Left forelimb (tissue), 1 donor: ENCODE results near the gene EIF4ENIF1.
"Not testable (repeated sequence)": the region's sequence is repeated elsewhere in the genome, so short reads cannot be mapped to it uniquely, and the experiment has no call there.

Experiments
- DNase-seq: peaks from one replicate; pipeline ENCODE4 v3.0.0-alpha.2; 2018; ENCODE audit warnings: low spot score

EIF4ENIF1 gene

GRCh38 chr22:31443516-31443915 is 46.1 kb downstream of the EIF4ENIF1 start:
- DNase-seq, result no peak

DNA sequence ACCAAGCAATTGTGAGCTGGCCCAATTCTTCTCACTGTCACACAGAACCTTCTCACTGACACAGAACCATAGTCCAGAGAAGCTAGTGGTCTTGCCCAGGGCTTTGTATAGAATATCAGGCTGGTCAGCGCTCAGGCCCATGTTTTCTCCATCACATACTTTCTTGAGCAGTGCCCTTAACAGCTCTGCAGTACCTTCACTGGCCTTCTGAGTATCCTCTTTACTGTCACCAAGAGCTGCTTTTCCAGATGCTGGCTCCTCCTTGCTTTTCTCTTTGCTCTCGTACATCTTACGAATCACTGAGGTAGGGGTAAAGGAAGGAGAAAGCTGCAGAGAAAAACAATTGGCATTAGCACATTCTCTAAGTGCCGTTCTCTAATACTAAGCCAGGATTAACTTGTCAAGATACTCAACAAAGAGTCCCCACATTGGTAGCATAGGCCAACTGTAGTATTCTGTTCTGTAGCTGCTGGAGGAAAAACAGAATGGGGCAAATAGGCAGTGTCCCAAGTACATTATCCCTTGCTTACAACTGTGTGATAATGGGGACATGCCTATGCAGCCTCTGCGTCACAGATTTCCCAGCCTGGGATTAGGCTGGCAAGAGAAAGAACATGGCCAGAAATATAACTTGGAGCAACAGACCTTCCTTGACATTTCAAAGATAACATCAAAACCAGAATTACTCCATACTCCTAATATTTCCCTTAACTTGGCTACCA is 46.7 kb downstream of the EIF4ENIF1 start:
- no peak for DNase-seq

DNA sequence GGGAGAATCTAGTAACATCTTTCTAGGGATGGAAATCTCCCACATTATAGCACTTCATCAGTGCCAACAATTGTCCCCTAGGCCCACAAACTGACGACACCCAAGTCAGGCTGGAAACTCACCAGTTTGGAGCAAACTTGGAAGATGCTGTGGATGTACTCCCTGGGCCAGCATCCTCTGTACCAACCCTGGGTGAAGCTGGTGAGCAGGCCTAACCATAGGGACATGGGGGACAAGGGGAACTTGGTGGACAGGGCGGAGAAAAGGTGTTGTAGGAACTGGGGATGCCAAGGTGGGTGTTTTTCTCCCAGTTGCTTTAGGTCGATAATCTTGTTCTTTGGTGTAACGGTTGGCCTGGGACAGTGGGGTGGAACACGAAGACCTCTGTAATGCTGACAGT is 48.0 kb downstream of the EIF4ENIF1 start:
- DNase-seq, result no peak

- no peak for DNase-seq
Measured at GRCh38 chr22:31440681-31441080, 49.0 kb downstream of the EIF4ENIF1 start.

GRCh38 chr22:31439808-31440207 is 49.8 kb downstream of the EIF4ENIF1 start:
- DNase-seq, result no peak

DNA sequence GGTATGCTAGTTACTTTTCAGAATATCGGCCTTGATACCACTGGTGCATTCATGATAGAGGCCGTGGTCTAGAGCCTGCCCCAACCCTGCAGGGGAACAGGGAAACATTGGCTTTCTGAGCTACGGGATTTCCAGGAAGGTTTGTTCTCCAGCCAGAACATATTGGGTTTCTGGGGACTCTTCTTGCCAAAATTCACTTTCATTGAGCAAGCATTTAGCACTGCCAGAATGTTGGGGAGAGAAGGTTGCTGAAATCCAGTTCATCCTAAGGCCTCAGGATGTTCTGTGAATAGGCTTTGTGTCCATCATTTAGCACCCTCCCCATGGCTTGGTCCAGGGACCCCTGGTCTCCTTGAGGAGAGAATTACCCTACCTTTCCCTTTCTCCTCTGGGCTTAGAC is 53.5 kb downstream of the EIF4ENIF1 start:
- no peak for DNase-seq

DNA sequence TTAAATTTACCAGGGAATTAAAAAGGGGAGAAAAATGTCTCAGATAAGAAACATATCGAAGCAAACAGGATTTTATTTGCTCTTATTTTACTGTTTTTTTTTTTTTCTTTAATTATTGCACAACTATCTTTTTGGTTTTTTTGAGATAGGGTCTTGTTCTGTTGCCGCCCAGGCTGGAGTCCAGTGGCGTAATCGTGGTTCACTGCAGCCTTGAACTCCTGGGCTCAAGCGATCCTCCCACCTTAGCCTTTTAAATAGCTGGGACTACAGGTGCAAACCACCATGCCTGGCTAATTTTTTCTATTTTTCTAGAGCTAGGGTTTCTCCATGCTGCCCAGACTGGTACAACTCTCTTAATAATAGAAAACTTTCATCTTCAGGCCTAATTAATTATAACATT is 57.7 kb downstream of the EIF4ENIF1 start:
- DNase-seq, result no peak

DNA sequence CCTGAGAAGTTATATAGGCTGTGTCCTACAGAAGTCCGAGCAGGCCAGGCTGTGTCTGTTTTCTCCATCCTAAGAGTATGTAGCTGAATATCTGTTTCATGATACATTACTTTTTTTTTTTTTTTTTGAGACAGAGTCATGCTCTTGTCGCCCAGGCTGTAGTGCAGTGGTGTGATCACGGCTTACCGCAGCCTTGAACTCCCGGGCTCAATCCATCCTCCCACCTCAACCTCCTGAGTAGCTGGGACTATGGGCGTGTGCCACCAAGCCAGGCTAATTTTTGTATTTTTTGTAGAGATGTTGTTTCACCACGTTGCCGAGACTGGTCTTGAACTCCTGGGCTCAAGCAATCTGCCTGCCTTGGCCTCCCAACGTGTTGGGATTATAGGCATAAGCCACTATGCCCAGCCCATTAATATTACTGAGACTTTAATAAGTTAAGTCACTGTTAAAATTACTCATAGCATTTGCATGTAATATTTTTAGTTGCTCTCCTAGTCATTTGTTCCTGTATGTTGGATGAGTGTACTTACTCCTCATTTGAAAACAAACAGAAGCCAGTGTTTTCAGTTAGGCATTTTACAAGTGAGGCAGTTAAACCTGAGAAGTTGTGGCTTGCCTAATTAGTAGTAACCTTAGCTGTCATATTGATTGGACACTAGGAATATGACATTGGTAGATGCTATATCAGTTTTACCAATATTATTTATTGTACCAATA is 64.2 kb downstream of the EIF4ENIF1 start:
- DNase-seq, result no peak

DNA sequence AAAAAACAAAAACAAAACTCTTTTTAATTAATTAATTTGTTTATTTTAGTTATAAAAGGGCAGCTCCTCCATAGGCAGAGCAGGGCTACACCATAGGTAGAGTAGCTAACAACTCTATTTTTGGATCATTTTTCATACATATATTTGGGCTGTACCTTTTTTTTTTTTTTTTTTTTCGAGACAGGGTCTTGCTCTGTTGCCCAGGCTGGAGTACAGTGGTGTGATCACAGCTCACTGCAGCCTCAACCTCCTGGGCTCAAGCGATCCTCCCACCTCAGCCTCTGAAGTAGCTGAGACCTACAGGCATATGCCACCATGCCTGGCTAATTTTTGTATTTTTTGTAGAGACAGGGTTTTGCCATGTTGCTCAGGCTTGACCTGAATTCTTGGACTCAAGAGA is 87.3 kb downstream of the EIF4ENIF1 start:
- DNase-seq, result not testable (repeated sequence)

- no peak for DNase-seq
Measured at GRCh38 chr22:31400023-31400397, 89.6 kb downstream of the EIF4ENIF1 start.

GRCh38 chr22:31399211-31400022 is 90.2 kb downstream of the EIF4ENIF1 start, which contains the start of gene DRG1:
Gene DRG1 (plus strand): TSS chr22:31399604. CDS start chr22:31399684, 80 bp downstream.
- peak; percentile 99 for DNase-seq

GRCh38 chr22:31398231-31398630 is 91.4 kb downstream of the EIF4ENIF1 start:
- DNase-seq, result no peak

DNA sequence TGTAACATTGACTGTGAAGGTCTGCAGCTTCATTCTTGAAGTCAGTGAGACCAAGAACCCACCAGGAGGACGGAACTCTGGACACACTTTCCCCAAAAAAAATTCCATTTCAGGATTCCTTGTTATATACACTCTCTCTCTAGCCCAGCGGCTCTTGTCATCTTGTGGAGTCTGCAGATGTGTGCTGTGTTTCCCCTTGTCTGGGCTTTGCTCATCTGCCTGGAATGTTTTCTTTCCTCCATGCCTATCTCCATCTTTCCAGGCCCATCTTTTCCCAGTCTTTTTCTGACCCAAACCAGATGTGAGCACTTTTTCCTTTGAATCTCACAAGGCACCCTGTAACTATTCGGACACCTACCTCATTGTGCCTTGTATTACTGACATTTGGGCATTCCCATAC is 95.3 kb downstream of the EIF4ENIF1 start:
- DNase-seq, result no peak

DNA sequence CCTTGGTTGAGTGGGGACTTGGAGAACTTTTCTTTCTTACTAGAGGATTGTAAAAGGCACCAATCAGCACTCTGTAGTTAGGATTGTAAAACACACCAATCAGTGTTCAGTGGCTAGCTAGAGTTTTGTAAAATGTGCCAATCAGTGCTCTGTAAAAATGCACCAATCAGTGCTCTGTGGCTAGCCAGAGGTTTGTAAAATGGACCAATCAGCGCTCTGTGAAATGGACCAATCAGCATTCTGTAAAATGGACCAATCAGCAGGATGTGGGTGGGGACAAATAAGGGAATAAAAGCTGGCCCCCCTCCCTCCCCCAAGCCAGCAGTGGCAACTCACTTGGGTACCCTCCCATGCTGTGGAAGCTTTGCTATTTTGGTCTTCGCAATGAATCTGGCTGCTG is 95.7 kb downstream of the EIF4ENIF1 start:
- no peak for DNase-seq
